ENCODE results near the gene SLC2A13.

DNA sequence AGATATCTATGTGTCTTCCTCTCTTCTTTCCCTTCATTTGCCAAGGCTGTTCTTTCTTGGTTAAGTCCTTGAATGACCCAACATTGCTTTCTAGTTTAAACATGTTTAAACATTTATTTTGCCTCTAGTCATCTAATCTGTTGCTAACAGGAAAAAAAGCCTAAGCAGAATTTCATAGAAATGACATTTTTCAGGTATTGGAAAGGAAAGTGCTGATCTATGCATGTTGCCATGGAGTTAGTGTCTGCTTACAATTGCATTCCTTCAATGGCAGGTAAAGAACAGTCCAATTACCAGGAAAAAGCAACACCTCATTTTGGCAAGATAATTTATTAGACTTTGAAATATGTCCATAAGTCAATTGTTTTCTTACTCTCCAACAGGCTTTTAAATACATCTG lies 21.5 kb upstream of the SLC2A13 start:
- TF ChIP-seq, protein P1, sequence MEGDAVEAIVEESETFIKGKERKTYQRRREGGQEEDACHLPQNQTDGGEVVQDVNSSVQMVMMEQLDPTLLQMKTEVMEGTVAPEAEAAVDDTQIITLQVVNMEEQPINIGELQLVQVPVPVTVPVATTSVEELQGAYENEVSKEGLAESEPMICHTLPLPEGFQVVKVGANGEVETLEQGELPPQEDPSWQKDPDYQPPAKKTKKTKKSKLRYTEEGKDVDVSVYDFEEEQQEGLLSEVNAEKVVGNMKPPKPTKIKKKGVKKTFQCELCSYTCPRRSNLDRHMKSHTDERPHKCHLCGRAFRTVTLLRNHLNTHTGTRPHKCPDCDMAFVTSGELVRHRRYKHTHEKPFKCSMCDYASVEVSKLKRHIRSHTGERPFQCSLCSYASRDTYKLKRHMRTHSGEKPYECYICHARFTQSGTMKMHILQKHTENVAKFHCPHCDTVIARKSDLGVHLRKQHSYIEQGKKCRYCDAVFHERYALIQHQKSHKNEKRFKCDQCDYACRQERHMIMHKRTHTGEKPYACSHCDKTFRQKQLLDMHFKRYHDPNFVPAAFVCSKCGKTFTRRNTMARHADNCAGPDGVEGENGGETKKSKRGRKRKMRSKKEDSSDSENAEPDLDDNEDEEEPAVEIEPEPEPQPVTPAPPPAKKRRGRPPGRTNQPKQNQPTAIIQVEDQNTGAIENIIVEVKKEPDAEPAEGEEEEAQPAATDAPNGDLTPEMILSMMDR (IDR thresholded peaks at IDR 0.05 in 8 of 11, conservative IDR thresholded peaks at IDR 0.05 in 3 of 11), result no peak
- TF ChIP-seq POLR2AphosphoS5 (IDR thresholded peaks at IDR 0.05), result no peak
